Stimulated activated CD8-positive, alpha-beta memory T cell treated with anti-CD3 and anti-CD28 coated beads, Interleukin-12 subunit alpha, Interleukin-12 subunit beta, amount 100 ng/mL, for 4 hours (primary cell): ENCODE measurements around the gene PITPNM3.

Experiments
- DNase-seq: peaks from one replicate; pipeline ENCODE4 v3.0.0-alpha.2; 2020; ENCODE audit warnings: low read depth

PITPNM3 gene

DNA sequence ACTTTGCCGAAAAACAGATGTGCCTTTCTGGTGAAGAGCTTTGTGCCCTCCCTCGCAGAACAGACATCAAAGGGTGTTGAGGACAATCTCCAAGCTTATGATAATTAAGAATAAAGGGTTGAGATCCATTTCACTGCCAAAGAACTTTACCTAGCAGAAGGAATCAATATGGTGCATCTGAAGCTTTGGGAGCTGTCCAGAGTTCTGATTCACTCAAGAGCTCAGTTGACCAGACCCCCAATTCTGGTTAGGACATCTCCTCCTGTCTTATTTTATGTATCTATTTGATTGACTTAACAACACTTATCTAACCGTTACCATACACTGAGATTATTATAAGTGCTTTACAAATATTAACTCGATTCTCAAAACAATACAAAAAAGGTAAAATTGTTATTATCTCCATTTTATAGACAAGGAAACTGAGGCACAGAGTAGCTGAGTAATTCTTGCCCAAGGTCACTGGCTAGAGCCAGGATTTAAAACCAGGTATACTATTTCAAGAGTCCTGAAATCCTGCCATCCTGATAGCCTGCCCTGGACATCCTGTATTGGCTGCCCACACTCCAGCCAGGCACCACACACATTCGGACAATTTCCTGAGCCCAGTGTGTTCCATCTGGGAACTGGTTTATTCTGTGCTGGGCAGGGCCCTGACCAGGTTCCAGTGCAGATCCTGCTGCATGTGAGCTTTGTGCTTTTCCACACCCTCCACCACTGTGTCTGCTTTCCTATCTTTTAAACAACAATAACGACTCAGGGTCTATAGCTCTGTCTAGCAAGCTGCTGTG is 29.8 kb downstream of the PITPNM3 start:
- DNase-seq, result no peak

- no peak for DNase-seq
Measured at GRCh38 chr17:6525731-6526130, 30.6 kb downstream of the PITPNM3 start.

GRCh38 chr17:6525141-6525540 is 31.2 kb downstream of the PITPNM3 start:
- no peak for DNase-seq

- no peak for DNase-seq
Measured at GRCh38 chr17:6524520-6524919, 31.8 kb downstream of the PITPNM3 start.

DNA sequence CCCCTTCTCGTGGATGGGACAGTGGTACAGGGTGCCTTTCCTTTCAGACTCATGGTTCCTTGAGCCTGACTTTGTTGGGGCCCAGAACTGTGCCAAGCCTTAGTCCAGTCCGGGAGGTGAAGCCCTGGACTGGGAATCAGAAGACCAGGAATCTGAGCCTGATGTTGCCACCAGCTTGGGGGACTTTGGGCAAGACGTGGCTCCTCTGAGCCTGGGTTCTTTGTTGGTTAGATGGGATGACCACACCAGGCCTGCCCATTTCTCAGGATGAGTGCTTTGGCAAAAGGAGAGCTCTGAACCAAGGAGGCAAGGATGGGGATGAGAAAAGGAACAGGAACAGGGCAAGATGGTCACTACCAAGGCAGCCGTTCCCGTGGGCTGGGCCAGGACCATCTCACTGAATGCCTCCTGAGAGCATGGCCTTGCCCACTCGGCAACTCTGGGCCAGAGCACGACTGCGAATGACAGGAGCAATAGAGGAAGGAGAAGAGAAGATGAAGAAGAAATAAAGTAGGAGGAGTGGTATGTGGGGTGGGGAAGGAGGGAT is 32.5 kb downstream of the PITPNM3 start:
- no peak for DNase-seq

DNA sequence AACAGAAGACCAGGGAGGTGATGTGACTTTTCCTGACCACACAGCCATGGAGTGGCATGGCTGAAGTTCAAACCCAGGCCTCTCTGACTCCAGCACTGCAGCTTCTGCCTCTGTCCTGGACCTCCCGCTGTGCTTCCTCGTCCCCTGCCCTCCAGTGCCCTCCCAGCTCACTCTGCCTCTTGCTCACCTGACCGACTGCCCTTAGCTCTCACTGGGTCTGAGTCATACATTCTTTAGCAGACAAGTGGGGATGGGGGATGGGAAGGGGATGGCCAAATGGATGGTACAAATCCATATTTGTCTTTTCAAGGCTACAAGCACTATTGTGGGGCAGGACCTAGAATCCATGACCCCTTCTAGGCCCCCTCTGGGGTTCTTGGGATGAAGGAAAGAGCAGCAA is 33.0 kb downstream of the PITPNM3 start:
- DNase-seq, result no peak

- DNase-seq, result no peak
Measured at GRCh38 chr17:6521586-6521985, 34.8 kb downstream of the PITPNM3 start.

DNA sequence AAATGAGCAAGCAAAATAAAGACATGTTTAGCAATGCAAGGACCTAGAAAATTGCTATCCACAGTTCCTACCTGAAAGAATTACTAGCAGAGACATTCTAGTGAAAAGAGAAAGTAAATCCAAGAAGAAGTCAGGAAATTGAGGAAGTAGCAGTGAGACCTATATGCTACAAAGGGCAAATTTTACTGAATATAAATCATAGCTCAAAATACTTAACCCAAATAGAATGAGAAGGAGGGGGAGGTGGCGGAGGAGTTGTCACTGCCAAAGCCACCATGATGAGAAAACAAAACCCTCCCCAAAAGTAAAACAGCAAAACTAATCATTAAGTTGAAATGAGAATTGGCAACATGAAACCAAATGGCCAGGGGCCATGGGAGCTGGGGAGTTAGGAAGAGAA is 39.3 kb downstream of the PITPNM3 start:
- DNase-seq, result no peak

DNA sequence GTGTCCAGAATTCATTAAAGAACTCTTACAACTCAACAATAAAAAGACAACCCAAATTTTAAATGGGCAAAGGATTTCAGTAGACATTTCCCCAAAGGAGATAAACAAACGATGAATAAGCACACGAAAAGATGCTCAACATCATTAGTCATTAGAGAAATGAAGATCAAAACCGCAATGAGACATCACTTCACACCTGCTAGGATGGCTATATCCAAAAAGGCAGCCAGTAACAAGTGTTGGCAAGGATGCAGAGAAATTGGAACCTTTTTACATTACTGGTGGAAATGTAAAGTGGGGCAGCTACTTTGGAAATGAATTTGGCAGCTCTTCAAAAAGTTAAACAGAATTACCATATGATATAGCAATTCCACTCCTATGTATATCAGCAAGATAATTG is 42.0 kb downstream of the PITPNM3 start:
- no peak for DNase-seq

GRCh38 chr17:6512552-6512951 is 43.8 kb downstream of the PITPNM3 start:
- DNase-seq, result no peak

GRCh38 chr17:6510321-6510977 is 45.9 kb downstream of the PITPNM3 start:
- DNase-seq, result no peak

DNA sequence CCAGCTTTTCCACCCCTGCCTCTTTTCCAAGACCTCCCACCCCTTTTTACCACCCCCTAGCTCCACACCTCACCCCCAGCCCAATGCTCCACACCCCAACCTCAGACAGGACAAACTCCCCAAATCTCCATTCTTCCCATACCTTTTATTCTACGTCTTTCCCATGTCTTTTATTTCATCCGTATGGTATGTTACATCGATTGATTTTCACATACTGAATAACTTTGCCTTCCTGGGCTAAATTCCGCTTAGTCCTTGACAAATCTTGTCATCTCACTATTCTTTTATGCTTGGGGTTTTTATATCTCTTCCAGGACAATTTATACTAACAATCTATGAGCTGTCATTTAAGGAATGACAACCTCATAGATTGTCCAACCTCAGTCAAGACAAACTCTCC is 46.4 kb downstream of the PITPNM3 start:
- no peak for DNase-seq

- no peak for DNase-seq
Measured at GRCh38 chr17:6509031-6509771, 47.2 kb downstream of the PITPNM3 start.

DNA sequence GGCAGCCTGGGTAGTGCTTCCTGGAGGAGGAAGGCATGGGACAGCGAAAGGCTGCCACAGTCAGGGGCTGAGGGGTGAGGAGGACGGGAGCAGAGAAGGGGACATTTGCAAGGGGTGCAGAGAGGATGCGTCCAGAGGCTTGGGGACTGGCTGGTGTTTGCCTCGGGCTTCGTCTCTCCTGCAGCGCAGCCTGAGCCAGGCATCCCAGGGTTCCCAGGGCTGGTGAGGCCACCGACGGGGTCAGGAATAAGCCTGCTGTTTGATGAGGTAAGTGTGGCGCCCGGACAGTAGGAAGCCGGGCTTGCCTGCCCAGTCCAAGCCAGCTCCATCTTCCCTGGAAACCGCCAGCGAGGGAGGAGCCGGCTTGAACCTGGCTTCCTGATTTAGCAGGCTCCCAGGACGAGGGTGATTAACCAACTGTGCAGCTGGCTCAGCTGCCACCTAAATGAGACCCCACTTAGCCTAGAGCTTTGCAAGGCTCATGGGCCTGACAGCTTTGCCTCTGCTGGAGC is 47.8 kb downstream of the PITPNM3 start:
- no peak for DNase-seq

GRCh38 chr17:6508016-6508415 is 48.3 kb downstream of the PITPNM3 start:
- no peak for DNase-seq

DNA sequence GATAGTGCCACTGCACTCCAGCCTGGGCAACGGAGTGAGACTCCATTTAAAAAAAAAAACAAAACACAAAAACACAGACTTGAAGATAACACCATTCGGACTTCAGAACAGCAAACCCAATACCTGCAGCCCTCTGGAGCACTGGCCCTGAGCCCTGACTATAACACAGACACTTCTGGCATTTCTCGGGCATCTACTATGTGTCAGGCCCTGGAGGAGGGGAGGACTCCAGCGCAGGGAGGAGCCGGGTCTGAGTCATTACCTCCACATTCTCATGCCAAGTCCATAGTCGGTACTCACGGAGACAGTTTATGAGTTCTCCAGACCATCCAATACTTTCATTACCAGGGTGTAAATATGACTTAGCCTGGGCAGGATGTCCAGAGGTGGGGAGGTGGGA is 48.8 kb downstream of the PITPNM3 start:
- DNase-seq, result no peak

DNA sequence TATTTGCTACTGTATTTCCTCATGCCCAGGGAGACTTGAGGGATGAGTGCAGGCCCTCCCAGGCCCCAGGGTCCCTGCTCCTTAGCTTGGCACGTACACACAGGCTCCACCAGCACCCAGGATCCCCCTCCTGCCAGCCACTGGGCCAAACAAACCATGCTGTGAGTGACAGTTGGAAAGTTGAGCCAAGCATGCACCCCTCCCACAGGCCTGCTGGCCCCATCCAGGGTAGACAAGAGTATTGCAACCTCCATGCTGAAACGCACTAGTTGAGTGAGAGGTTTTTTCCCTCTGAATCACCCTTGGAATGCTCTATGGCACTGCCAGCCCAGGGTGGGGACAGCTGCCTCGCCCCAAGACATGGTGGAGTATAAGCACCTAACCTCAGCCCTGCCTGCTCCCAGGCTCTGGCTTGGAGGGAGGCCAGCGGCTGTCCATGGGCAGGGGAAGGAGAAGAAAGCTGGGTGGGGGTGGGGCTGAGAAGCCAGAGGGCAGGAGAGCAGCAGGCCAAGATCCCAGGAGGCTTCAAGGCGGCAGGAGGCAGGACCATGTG is 49.6 kb downstream of the PITPNM3 start:
- no peak for DNase-seq

- no peak for DNase-seq
Measured at GRCh38 chr17:6505425-6506142, 50.8 kb downstream of the PITPNM3 start.

DNA sequence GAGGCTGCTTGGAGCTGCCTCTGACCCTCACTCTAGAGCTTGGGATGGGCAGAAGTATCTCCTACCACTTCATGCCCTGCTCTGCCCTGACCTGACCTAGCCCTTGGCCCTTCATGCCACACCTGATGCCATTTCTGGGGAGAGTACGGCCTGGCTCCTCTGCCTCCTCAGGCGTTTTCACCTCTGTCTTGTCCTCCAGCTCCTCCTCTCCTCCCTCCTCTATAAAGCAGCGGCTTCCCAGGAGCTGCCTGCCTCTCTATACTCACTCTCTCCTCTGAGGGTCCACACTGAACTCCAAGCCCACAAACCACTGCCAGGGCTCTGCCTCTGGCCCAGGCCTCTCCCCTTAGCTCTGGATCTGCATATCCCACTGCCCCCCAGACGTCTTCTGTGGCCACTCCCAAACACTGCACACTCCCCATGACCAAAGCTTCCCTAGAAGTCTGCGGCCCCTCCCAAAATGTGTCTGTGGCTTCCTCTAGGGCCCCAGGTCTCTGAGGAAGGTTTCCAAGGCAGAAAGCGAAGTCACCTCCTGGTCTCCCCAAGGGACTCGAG is 52.6 kb downstream of the PITPNM3 start:
- no peak for DNase-seq

- no peak for DNase-seq
Measured at GRCh38 chr17:6502871-6503509, 53.4 kb downstream of the PITPNM3 start.

DNA sequence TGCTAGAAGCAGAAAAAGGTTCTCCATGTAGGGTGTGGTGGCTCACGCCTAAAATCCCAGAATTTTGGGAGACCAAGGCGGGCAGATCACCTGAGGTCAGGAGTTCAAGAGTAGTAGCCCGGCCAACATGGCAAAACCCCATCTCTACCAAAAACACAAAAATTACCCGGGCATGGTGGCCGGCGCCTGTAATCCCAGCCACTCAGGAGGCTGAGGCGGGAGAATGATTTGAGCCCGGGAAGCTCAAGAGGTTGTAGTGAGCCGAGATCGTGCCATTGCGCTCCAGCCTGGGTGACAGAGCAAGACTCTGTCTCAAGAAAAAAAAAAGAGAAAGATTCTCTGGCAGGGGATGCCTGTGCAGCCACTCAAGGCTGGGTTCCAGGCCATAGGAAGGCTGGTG is 54.2 kb downstream of the PITPNM3 start:
- no peak for DNase-seq
